Endothelial cell of umbilical vein (primary cell): ENCODE measurements around the gene CBLC. TPM values are rescaled to one million over a fixed set of nuclear protein-coding genes. Genes with fewer than 3 reads are reported as not detected.

ENCODE experiments used
- BruUV-seq: library from RNA; stranded (reverse); fragments of 400-500 nt; replicated peaks from 2 replicates; lab custom pipeline; 2021; lab: Mats Ljungman, UMichigan
- CTCF ChIA-PET: fragments of 300-600, 350-600 bp; sonication (Branson Sonifier 250); formaldehyde crosslinking; loops from one replicate; lab custom pipeline; 2021; ENCODE audit warnings: antibody characterized with exemption, inconsistent platforms; lab: Charles Lee
- POLR2A ChIA-PET: fragments of 300-600, 350-600 bp; sonication (Branson Sonifier 250); formaldehyde crosslinking; loops from one replicate; lab custom pipeline; 2021; ENCODE audit warnings: antibody characterized with exemption, inconsistent platforms; lab: Charles Lee
- DNase-seq: peaks from one replicate; pipeline ENCODE4 v3.0.0-alpha.2; 2011; ENCODE audit warnings: low read depth, low spot score
- FAIRE-seq: peaks from 2 replicates; lab custom pipeline; 2011; peaks lifted over from hg19 to GRCh38; lab: Jason Lieb, UNC
- H2AFZ ChIP-seq: 2 replicates; pipeline ENCODE4 v1.6.0; 2012; ENCODE audit warnings: low read depth, low read length, control low read depth, inconsistent platforms
- H3K27ac ChIP-seq: 2 replicates; pipeline ENCODE4 v1.5.1; 2011; ENCODE audit warnings: low read depth, mild to moderate bottlenecking, control low read depth, low read length, moderate library complexity; ENCODE audit not compliant: insufficient read depth
- H3K27me3 ChIP-seq, 2 experiments: 2 replicates each; pipeline versions ENCODE4 v1.6.0 to v1.6.1; 2011; ENCODE audit warnings: low read length in 2 of 2, mixed read lengths in 1 of 2; ENCODE audit not compliant: control insufficient read depth in 2 of 2, insufficient read depth in 2 of 2
- H3K36me3 ChIP-seq, 2 experiments: 2 replicates in 1 of 2; 3 replicates in 1 of 2; pipeline ENCODE4 v1.5.1; 2011; ENCODE audit warnings: low read length in 2 of 2, mild to moderate bottlenecking in 1 of 2, moderate library complexity in 1 of 2; ENCODE audit not compliant: control insufficient read depth in 2 of 2, insufficient read depth in 2 of 2; ENCODE audit errors: extremely low read depth in 1 of 2
- H3K4me1 ChIP-seq: 3 replicates; pipeline ENCODE4 v1.5.1; 2011; ENCODE audit warnings: mild to moderate bottlenecking, low read length; ENCODE audit not compliant: control insufficient read depth, insufficient read depth; ENCODE audit errors: extremely low read depth
- H3K4me2 ChIP-seq: 2 replicates; pipeline ENCODE4 v1.6.1; 2011; ENCODE audit warnings: low read length, control low read depth, mixed read lengths; ENCODE audit not compliant: insufficient read depth
- H3K4me3 ChIP-seq, 3 experiments: fragments of 200-600 bp in 1 of 3; sonication (generic), shearing (Covaris generic) in 1 of 3; replicated peaks in 1 of 3; 2 replicates each; pipeline ENCODE4 v1.5.1; 2011 to 2016; ENCODE audit warnings: control low read depth in 3 of 3, low read length in 3 of 3, mild to moderate bottlenecking in 2 of 3, inconsistent platforms in 1 of 3, low read depth in 1 of 3, moderate library complexity in 1 of 3; ENCODE audit not compliant: insufficient read depth in 1 of 3
- H3K79me2 ChIP-seq: 2 replicates; pipeline ENCODE4 v1.6.0; 2012; ENCODE audit warnings: low read length, inconsistent platforms; ENCODE audit not compliant: control insufficient read depth, insufficient read depth
- H3K9ac ChIP-seq: replicated peaks from 2 replicates; pipeline ENCODE3; 2011; ENCODE audit warnings: low read length, control low read depth; ENCODE audit not compliant: insufficient read depth; ENCODE audit errors: extremely low read depth
- H3K9me1 ChIP-seq: replicated peaks from 3 replicates; pipeline ENCODE4 v1.6.0; 2011; ENCODE audit warnings: mild to moderate bottlenecking, low read length; ENCODE audit not compliant: control insufficient read depth, insufficient read depth; ENCODE audit errors: extremely low read depth
- H3K9me3 ChIP-seq: replicated peaks from 2 replicates; pipeline ENCODE4 v1.5.1; 2012; ENCODE audit warnings: low read length, inconsistent platforms; ENCODE audit not compliant: control insufficient read depth, insufficient read depth
- H4K20me1 ChIP-seq: replicated peaks from 2 replicates; pipeline ENCODE3; 2011; ENCODE audit warnings: mild to moderate bottlenecking, low read length; ENCODE audit not compliant: control insufficient read depth, insufficient read depth; ENCODE audit errors: extremely low read depth
- EZH2 ChIP-seq: IDR thresholded peaks from 2 replicates; pipeline ENCODE4 v1.6.1; 2012; ENCODE audit warnings: borderline replicate concordance, low read depth, mild to moderate bottlenecking, moderate library complexity, low read length, inconsistent platforms; ENCODE audit not compliant: severe bottlenecking
- FOS ChIP-seq: IDR thresholded peaks from 2 replicates; pipeline ENCODE4 v1.6.1; 2011; ENCODE audit warnings: mild to moderate bottlenecking, low read length, moderate library complexity, borderline replicate concordance; ENCODE audit not compliant: insufficient read depth
- GATA2 ChIP-seq: IDR thresholded peaks from 2 replicates; pipeline ENCODE4 v1.7.0; 2011; ENCODE audit warnings: low read depth, mild to moderate bottlenecking, moderate library complexity, mixed read lengths, low read length; ENCODE audit not compliant: insufficient read length, insufficient read depth
- JUN ChIP-seq: IDR thresholded peaks from 2 replicates; pipeline ENCODE4 v1.6.1; 2011; ENCODE audit warnings: borderline replicate concordance, low read depth; ENCODE audit not compliant: insufficient read length, insufficient read depth
- MAX ChIP-seq: IDR thresholded peaks from 2 replicates; pipeline ENCODE4 v1.6.1; 2011; ENCODE audit not compliant: insufficient read depth, insufficient read length
- MYC ChIP-seq: IDR thresholded peaks from one replicate; pipeline ENCODE4 v1.6.1; 2011; ENCODE audit warnings: mild to moderate bottlenecking, low read depth, low read length
- POLR2A ChIP-seq: IDR thresholded peaks from 2 replicates; pipeline ENCODE4 v1.6.1; 2012; ENCODE audit warnings: low read depth, mild to moderate bottlenecking, control low read depth, low read length
- dilution Hi-C: fragments of 300-500 bp; cut with MboI; formaldehyde crosslinking; loops from one replicate; pipeline ENCODE4 v1.15.0; 2019; ENCODE audit warnings: low sequenced_read_pairs; ENCODE audit not compliant: extremely low pct_ligation_motif_present
- intact Hi-C: fragments of 100-400 bp; cut with micrococcal nuclease; formaldehyde crosslinking; loops from one replicate; pipeline ENCODE4 v1.10.0; 2022
- polyA plus RNA-seq, 4 experiments: library from polyadenylated mRNA; depleted of rRNA in 3 of 4; stranded (reverse) in 3 of 4; unstranded in 1 of 4; fragments of >200 nt; gene quantifications; 2 replicates each; pipeline versions ENCODE4 v1.2.1 to v1.2.3, GENCODE V29; 2011 to 2012; ENCODE audit warnings: missing spikeins in 1 of 4
- total RNA-seq: library from RNA; stranded (reverse); gene quantifications from 2 replicates; pipeline ENCODE4 v1.2.3, GENCODE V29; 2021
- TF ChIP-seq, protein P1 (sequence below), 2 donors: IDR thresholded peaks; 1 replicate in 1 of 2; 2 replicates in 1 of 2; pipeline ENCODE4 v1.5.1; 2011; ENCODE audit warnings: low read length in 2 of 2, mild to moderate bottlenecking in 2 of 2, moderate library complexity in 2 of 2, control low read depth in 1 of 2, inconsistent platforms in 1 of 2, low read depth in 1 of 2; ENCODE audit not compliant: insufficient read depth in 1 of 2; ENCODE audit errors: extremely low read depth in 1 of 2

Gene CBLC
- total and polyA plus RNA-seq, 2 donors (not counting 3 experiments of a cell fraction or from before 2014, with no cell fraction given), result 0.04 TPM; not detected in 1

GRCh38 chr19:44845286-44845611 is 67.6 kb downstream of the CBLC start:
- no peak for TF ChIP-seq GATA2
- no peak for TF ChIP-seq MYC
- TF ChIP-seq POLR2A, result no peak
- no peak for TF ChIP-seq EZH2
- TF ChIP-seq, protein P1, sequence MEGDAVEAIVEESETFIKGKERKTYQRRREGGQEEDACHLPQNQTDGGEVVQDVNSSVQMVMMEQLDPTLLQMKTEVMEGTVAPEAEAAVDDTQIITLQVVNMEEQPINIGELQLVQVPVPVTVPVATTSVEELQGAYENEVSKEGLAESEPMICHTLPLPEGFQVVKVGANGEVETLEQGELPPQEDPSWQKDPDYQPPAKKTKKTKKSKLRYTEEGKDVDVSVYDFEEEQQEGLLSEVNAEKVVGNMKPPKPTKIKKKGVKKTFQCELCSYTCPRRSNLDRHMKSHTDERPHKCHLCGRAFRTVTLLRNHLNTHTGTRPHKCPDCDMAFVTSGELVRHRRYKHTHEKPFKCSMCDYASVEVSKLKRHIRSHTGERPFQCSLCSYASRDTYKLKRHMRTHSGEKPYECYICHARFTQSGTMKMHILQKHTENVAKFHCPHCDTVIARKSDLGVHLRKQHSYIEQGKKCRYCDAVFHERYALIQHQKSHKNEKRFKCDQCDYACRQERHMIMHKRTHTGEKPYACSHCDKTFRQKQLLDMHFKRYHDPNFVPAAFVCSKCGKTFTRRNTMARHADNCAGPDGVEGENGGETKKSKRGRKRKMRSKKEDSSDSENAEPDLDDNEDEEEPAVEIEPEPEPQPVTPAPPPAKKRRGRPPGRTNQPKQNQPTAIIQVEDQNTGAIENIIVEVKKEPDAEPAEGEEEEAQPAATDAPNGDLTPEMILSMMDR (IDR thresholded peaks at IDR 0.05; ENCODE audit: extremely low read depth in 1 of 2, insufficient read depth in 1 of 2, low read depth in 1 of 2, low read length in 2 of 2), result no peak
- TF ChIP-seq MAX, result no peak
- TF ChIP-seq JUN, result no peak
- no peak for TF ChIP-seq FOS
- FAIRE-seq (no peak), DNase-seq (no peak)
- Histone ChIP-seq H2AFZ (peak overlapping the region; percentile 99), H3K27me3 (no peaks in the 10 kb centered on the region), H3K36me3 (no peaks in the 10 kb centered on the region), H3K9me1 (no peaks in the 10 kb centered on the region), H3K79me2 (peaks cover 40% of the 10 kb centered on the region), H3K4me3 (peak overlapping the region in 2 of 3 experiments; percentile 40 to 58), H3K9ac (peak overlapping the region; percentile 73), H3K4me1 (peaks cover 29% of the 10 kb centered on the region), H3K27ac (peak overlapping the region; percentile 68), H3K4me2 (peak overlapping the region; percentile 84), H3K9me3 (no peaks in the 10 kb centered on the region), H4K20me1 (no peaks in the 10 kb centered on the region)
- POLR2A ChIA-PET, result interaction anchor here (1.0 kb wide), 1 partner anchor 45 kb away, joined by 3 read pairs; no protein-coding TSS in a partner anchor
- intact Hi-C loops, result loop anchor here (1.0 to 5.0 kb wide), 4 partner anchors 36 to 274 kb away; partner anchors contain the start of gene BCAM
- dilution Hi-C loops, result no loop called here
- CTCF ChIA-PET, result interaction anchor here (1.0 to 1.5 kb wide), 7 partner anchors 24 to 156 kb away, joined by 4 to 32 read pairs (median 10); partner anchors contain the start of gene BCAM
- BruUV-seq, result no TSS peak
